Testis (tissue), 2 donors: ENCODE measurements around the gene KCNG1.

ENCODE experiments used
- POLR2A ChIP-seq: fragments of 450-650 bp; IDR thresholded peaks from one replicate; pipeline ENCODE4 v1.6.1; 2017; ENCODE audit warnings: antibody characterized with exemption, mild to moderate bottlenecking, moderate library complexity
- TF ChIP-seq, protein P1 (sequence below), 3 experiments: fragments of 450-650 bp in 2 of 3; fragments of 200-600 bp in 1 of 3; sonication (generic) in 1 of 3; IDR thresholded peaks; one replicate each; pipeline ENCODE4 v1.5.1; 2016 to 2019; ENCODE audit warnings: antibody characterized with exemption in 3 of 3, mild to moderate bottlenecking in 2 of 3, moderate library complexity in 1 of 3

DNA sequence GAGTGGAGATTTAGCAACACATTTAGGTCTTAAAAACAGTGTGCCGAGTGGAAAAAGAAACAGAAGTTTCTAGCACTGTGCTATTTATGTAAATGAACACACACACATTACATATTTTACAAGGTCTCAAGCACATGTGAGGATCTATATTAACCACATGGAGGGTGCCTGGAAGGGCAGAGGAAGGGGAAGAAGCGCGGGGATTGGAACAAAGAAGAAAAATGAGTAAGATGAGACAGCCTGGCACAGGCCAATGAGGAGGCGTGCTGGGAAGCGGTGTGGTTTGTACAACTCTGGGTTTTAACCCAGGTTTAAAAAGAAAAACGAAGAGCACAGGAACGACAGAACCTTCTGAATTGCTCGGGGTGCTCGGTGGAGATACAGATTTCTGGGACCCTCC lies 5.7 kb downstream of the KCNG1 start:
- TF ChIP-seq, protein P1, sequence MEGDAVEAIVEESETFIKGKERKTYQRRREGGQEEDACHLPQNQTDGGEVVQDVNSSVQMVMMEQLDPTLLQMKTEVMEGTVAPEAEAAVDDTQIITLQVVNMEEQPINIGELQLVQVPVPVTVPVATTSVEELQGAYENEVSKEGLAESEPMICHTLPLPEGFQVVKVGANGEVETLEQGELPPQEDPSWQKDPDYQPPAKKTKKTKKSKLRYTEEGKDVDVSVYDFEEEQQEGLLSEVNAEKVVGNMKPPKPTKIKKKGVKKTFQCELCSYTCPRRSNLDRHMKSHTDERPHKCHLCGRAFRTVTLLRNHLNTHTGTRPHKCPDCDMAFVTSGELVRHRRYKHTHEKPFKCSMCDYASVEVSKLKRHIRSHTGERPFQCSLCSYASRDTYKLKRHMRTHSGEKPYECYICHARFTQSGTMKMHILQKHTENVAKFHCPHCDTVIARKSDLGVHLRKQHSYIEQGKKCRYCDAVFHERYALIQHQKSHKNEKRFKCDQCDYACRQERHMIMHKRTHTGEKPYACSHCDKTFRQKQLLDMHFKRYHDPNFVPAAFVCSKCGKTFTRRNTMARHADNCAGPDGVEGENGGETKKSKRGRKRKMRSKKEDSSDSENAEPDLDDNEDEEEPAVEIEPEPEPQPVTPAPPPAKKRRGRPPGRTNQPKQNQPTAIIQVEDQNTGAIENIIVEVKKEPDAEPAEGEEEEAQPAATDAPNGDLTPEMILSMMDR (IDR thresholded peaks at IDR 0.05): no peak
- no peak for TF ChIP-seq POLR2A
